OCI-LY3 (cell line): ENCODE data around the gene VPS35.
"Not testable (repeated sequence)": the region's sequence is repeated elsewhere in the genome, so short reads cannot be mapped to it uniquely, and the experiment has no call there.

ENCODE experiments used
- CTCF ChIP-seq: fragments of 200-600, 300-600 bp; sonication (generic); IDR thresholded peaks from 2 replicates; pipeline ENCODE4 v1.5.1; 2014; ENCODE audit warnings: antibody characterized with exemption, low read length, low read depth
- EZH2phosphoT487 ChIP-seq: fragments of 200-600 bp; shearing (Covaris generic); IDR thresholded peaks from 2 replicates; pipeline ENCODE4 v1.6.1; 2018; ENCODE audit warnings: antibody characterized with exemption, mixed run types, low read depth

- not testable (repeated sequence) for TF ChIP-seq CTCF, EZH2phosphoT487
Measured at GRCh38 chr16:46626681-46627080, 62.3 kb downstream of the VPS35 start.
